LoVo (cell line): ENCODE results near the gene NUDCD3.

Source experiments
- DNase-seq: peaks from one replicate; pipeline ENCODE4 v3.0.0-alpha.2; 2016; ENCODE audit warnings: low spot score

The NUDCD3 gene

GRCh38 chr7:44353668-44354067 lies 136.8 kb downstream of the NUDCD3 start:
- no peak for DNase-seq

- no peak for DNase-seq
Measured at GRCh38 chr7:44348851-44349781, 141.3 kb downstream of the NUDCD3 start.

DNA sequence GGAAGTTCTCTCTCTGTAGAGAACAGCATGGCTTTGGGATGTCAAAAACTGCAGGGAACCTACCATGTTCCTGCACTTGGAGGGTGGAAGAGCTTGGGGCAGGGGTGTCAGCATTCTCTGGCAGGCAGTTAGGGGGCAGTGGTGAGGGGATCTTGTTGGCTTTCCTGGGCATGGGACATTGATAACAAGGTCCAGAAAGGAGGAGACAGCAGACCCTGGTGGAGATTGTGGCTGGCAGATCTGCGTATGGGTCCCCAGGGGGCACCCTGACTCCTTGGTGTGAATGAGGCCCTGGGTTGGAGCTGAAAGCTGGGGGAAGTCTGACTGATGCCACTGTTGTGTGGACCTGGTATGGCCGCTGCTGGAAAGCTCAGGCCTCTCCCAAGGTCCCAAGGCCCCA lies 142.2 kb downstream of the NUDCD3 start:
- DNase-seq, result no peak

DNA sequence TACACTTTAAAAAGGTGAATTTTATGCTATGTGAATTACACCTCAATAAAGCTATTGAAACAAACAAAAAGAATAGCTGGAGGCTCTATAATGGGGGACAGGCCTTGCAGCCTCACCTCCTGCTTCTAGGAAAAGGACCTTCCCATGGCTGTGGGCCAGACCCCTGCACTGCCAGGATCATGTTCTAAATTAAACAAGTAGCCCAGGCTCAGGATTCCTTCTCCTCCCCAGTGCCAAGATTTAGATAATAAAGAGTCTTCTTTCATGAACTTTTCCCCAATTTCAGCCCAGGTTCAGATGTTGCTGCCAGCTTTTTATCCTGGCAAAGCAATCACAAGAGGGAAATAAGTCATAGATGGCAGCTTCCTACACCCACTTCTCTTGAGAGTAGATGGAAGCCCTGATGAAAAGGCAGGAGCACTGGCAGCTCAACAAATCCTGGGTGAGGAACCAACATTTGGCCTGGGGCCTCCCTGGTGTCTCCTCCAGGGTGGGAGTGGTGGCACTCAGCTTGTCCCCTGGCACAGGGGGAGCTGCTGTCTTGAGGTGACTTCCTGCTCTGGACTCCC lies 142.8 kb downstream of the NUDCD3 start:
- no peak for DNase-seq

DNA sequence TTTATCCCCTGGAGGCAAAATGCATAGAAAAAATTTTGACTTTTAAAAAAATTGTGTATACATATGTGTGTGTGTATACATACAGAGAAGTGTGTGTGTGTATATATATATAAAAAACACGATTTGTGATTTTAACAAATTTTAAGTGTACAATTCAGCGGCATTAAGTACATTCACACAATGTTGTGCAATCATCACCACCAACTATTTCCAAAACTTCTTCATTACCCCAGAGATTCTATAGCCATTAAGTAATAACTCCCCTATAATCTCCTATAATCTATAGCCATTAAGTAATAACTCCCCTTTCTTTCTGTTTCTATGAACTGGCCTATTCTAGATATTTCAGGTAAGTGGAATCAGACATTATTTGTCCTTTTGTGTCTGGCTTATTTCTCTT lies 144.4 kb downstream of the NUDCD3 start:
- no peak for DNase-seq

GRCh38 chr7:44341401-44341800 lies 149.1 kb downstream of the NUDCD3 start:
- DNase-seq, result no peak

- no peak for DNase-seq
Measured at GRCh38 chr7:44338600-44338999, 151.9 kb downstream of the NUDCD3 start.

GRCh38 chr7:44336491-44336890 lies 154.0 kb downstream of the NUDCD3 start:
- no peak for DNase-seq

DNA sequence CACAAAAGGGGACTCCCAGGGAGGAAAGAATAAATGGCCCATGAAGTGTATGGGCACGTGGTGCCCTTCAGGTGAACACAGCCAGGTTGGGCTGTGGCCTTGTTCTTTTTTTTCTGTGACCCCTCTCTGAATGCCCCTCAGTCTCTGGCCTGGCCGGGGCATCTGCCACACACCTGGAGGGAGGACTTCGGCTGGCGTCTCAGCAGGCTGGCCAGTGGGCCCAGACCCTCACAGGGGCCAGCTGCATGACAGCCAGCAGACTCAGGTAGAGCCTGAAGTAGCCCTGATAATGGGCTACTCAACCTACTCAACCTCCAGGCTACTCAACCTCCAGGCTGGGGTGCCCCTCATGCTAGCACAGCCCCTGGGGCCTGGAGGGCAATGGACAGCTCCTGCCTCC lies 155.3 kb downstream of the NUDCD3 start:
- DNase-seq, result no peak

DNA sequence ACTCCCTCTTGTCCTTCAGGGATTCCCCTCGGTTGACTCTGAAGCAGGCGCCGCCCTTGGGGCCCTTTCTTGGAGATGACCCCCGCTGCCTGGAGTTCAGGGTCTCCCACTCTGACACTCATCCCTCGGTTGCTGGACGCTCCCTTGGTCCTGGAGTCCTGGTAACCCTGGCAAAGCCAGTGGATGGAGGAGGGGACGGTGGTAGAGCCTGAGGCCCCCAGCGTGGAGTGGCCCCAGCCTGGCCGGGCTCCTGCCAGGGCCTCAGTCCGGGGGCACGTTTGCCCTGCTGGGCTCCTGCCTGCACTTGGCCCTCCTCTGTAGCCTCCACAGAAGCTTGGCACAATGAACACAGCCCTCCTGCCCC lies 155.7 kb downstream of the NUDCD3 start:
- no peak for DNase-seq

DNA sequence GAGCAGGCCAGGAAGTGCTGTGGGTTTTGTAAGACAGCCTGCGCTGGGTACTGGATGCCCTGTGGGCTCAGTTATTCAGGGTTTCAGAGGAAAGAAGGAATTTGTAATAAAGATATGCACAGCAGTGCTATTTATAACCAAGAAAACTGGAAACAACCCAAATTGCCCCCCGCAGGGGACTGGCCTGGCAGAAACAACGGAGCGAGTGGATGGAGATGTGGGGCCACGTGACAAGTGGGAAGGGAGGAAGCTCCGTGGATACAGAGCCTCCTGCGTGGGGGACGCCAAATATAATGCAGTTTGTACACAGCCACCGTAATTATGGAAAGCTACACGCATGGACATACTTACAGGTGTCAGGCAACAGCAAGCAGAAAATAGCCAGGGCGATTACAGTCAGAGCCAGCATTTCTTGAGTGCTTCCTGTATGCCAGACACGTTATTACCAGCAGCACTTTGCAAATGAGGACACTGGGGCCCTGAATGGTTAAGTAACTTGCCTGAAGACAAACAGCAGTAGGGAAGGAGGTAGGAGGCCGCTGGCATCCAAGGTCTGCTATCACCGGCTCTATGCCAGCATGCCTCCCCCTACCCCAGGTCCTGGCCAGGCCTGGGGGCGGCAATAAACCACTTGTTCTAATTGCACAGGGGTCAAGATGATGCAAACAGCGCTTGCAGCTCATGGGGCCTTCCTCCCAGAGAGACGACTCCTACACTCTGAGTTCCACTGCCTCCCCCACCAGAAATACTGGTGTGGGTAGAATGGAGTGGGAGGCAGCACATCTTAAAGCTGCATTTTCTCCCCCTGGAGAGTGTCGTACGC lies 156.3 kb downstream of the NUDCD3 start:
- no peak for DNase-seq

DNA sequence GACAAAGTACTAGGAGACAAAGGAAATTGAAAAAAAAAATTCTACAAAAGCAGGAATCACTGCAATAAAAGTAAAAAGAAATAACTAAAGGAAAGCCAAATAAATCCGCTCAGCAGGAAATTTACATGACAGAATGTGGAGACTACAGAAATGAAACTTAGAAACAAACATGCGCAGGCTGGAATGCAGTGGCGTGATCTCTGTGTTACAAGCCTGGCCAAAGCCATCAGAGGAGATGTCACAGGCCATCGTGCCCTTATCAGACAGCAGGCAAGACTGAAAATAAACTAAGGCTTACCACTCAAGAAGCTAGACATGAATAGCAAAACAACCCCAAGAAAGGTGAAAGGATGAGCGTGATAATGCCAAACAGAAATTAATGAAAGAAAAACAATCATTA lies 158.8 kb downstream of the NUDCD3 start:
- no peak for DNase-seq

DNA sequence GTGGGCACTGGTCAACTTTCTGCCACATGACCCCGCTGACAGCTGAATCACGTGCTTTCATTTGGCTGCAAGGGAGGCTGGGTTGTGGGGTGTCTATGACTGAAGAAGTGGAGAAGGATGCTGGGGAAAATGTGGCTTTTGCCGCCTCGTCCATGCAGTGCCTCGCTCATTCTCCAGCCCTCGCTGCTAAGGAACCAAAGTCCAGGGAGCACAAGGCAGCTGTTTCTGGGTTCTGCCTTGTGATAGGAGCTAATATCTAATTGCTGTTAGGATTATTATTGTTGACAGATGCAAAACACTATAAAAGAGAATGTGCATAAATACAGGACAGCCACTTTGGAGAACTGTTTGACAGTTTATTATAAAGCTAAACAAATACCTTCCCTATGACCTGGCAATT lies 160.1 kb downstream of the NUDCD3 start:
- DNase-seq, result no peak

GRCh38 chr7:44329888-44330287 lies 160.6 kb downstream of the NUDCD3 start:
- no peak for DNase-seq
